ENCODE data around the gene ZFAND6.
"Not testable (repeated sequence)": the region's sequence is repeated elsewhere in the genome, so short reads cannot be mapped to it uniquely, and the experiment has no call there.

Gene ZFAND6

GRCh38 chr15:80015156-80015555 lies 44.3 kb upstream of the ZFAND6 start:
- no peaks in the 10 kb centered on the region for H3K4me1 Mint-ChIP-seq

GRCh38 chr15:80016506-80016905 lies 43.0 kb upstream of the ZFAND6 start:
- peaks cover 11% of the 10 kb centered on the region for H3K9me3 Mint-ChIP-seq
- not testable (repeated sequence) for H3K4me3 Mint-ChIP-seq; H3K36me3 Mint-ChIP-seq (ENCODE audit: low read depth); H3K27me3 Mint-ChIP-seq (ENCODE audit: low read depth); H3K27ac Mint-ChIP-seq; H3K4me1 Mint-ChIP-seq

More at GRCh38 chr15:80015156-80015555, 44.3 kb upstream of the ZFAND6 start:
- no peak overlapping the region for H3K27ac Mint-ChIP-seq
- H3K27me3 Mint-ChIP-seq (ENCODE audit: low read depth), result peaks cover 4% of the 10 kb centered on the region
- H3K4me3 Mint-ChIP-seq, result no peak overlapping the region
- no peaks in the 10 kb centered on the region for H3K36me3 Mint-ChIP-seq (ENCODE audit: low read depth)
- peaks cover 10% of the 10 kb centered on the region for H3K9me3 Mint-ChIP-seq
- no peak for TF ChIP-seq CTCF (IDR thresholded peaks at IDR 0.05; ENCODE audit: unreplicated experiment in 3 of 3)

GRCh38 chr15:80017139-80017538 lies 42.3 kb upstream of the ZFAND6 start:
- H3K9me3 Mint-ChIP-seq, result peaks cover 11% of the 10 kb centered on the region
- H3K27ac Mint-ChIP-seq; H3K4me3 Mint-ChIP-seq; H3K27me3 Mint-ChIP-seq (ENCODE audit: low read depth); H3K4me1 Mint-ChIP-seq; H3K36me3 Mint-ChIP-seq (ENCODE audit: low read depth): not testable (repeated sequence)

GRCh38 chr15:80019168-80019745 lies 40.2 kb upstream of the ZFAND6 start:
- no peak overlapping the region for H3K4me3 Mint-ChIP-seq
- H3K9me3 Mint-ChIP-seq, result peaks cover 11% of the 10 kb centered on the region

GRCh38 chr15:80020149-80020548 lies 39.3 kb upstream of the ZFAND6 start:
- not testable (repeated sequence) for H3K4me1 Mint-ChIP-seq; H3K4me3 Mint-ChIP-seq; H3K36me3 Mint-ChIP-seq (ENCODE audit: low read depth); H3K27ac Mint-ChIP-seq; H3K27me3 Mint-ChIP-seq (ENCODE audit: low read depth); H3K9me3 Mint-ChIP-seq

More at GRCh38 chr15:80019168-80019745, 40.2 kb upstream of the ZFAND6 start:
- H3K36me3 Mint-ChIP-seq (ENCODE audit: low read depth), result no peaks in the 10 kb centered on the region
- H3K27me3 Mint-ChIP-seq (ENCODE audit: low read depth), result no peaks in the 10 kb centered on the region
- no peak overlapping the region for H3K27ac Mint-ChIP-seq
- H3K4me1 Mint-ChIP-seq, result no peaks in the 10 kb centered on the region
- no peak for TF ChIP-seq CTCF (IDR thresholded peaks at IDR 0.05; ENCODE audit: unreplicated experiment in 3 of 3)

GRCh38 chr15:80020731-80021130 lies 38.7 kb upstream of the ZFAND6 start:
- Mint-ChIP-seq H3K4me3 (no peak overlapping the region), H3K27ac (no peak overlapping the region), H3K27me3 (ENCODE audit: low read depth) (no peaks in the 10 kb centered on the region), H3K9me3 (peaks cover 5% of the 10 kb centered on the region), H3K4me1 (no peaks in the 10 kb centered on the region), H3K36me3 (ENCODE audit: low read depth) (no peaks in the 10 kb centered on the region)
- TF ChIP-seq CTCF (IDR thresholded peaks at IDR 0.05; ENCODE audit: unreplicated experiment in 3 of 3), result no peak

GRCh38 chr15:80026310-80026709 lies 33.2 kb upstream of the ZFAND6 start:
- H3K27ac Mint-ChIP-seq, result no peak overlapping the region
- H3K9me3 Mint-ChIP-seq, result no peaks in the 10 kb centered on the region
- no peak for TF ChIP-seq CTCF (IDR thresholded peaks at IDR 0.05; ENCODE audit: unreplicated experiment in 3 of 3)
- peaks cover 13% of the 10 kb centered on the region for H3K27me3 Mint-ChIP-seq (ENCODE audit: low read depth)
- peaks cover 3% of the 10 kb centered on the region for H3K4me1 Mint-ChIP-seq
- H3K4me3 Mint-ChIP-seq, result no peak overlapping the region
- no peaks in the 10 kb centered on the region for H3K36me3 Mint-ChIP-seq (ENCODE audit: low read depth)

All from nephron (organoid).